Measurements from ENCODE around the gene CAPN13.

CAPN13 gene

GRCh38 chr2:30772021-30772705 is 35.1 kb downstream of the CAPN13 start:
- Histone ChIP-seq H3K4me3 (ENCODE audit: low read length) (no peak overlapping the region), H3K27ac (ENCODE audit: low read length) (no peak overlapping the region), H3K4me1 (ENCODE audit: low read length) (no peaks in the 10 kb centered on the region), H3K4me2 (ENCODE audit: low read depth, low read length) (no peak overlapping the region), H3K9me2 (replicated peaks; ENCODE audit: insufficient read depth, low read length) (no peaks in the 10 kb centered on the region), H3K36me3 (replicated peaks; ENCODE audit: insufficient read depth, low read length) (no peaks in the 10 kb centered on the region), H3F3A (ENCODE audit: insufficient read depth, low read length) (no peaks in the 10 kb centered on the region), H2AFZ (ENCODE audit: low read length) (no peak overlapping the region), H3K9me3 (replicated peaks; ENCODE audit: insufficient read depth, low read length) (no peaks in the 10 kb centered on the region), H3K27me3 (replicated peaks; ENCODE audit: insufficient read depth, low read length) (no peaks in the 10 kb centered on the region), H4K20me1 (ENCODE audit: insufficient read depth, low read length) (no peaks in the 10 kb centered on the region), H3K79me2 (ENCODE audit: low read length) (no peaks in the 10 kb centered on the region), H3K9ac (ENCODE audit: low read length) (no peak overlapping the region)
- DNase-seq: no peak
- TF ChIP-seq EZH2 (optimal IDR thresholded peaks at IDR 0.05; ENCODE audit: low read depth, low read length): no peak
- no peak for TF ChIP-seq EZH2phosphoT487 (IDR thresholded peaks at IDR 0.05; ENCODE audit: low read length)
- no peak for TF ChIP-seq CTCF (IDR thresholded peaks at IDR 0.05; ENCODE audit: low read length)

GRCh38 chr2:30770816-30771576 is 36.2 kb downstream of the CAPN13 start:
- H3K36me3 ChIP-seq (replicated peaks; ENCODE audit: insufficient read depth, low read length): no peaks in the 10 kb centered on the region
- TF ChIP-seq EZH2 (optimal IDR thresholded peaks at IDR 0.05; ENCODE audit: low read depth, low read length) (no peak), EZH2phosphoT487 (IDR thresholded peaks at IDR 0.05; ENCODE audit: low read length) (no peak), CTCF (IDR thresholded peaks at IDR 0.05; ENCODE audit: low read length) (no peak)
- no peaks in the 10 kb centered on the region for H3K9me2 ChIP-seq (replicated peaks; ENCODE audit: insufficient read depth, low read length)

GRCh38 chr2:30769891-30770462 is 37.3 kb downstream of the CAPN13 start:
- Histone ChIP-seq H3F3A (ENCODE audit: insufficient read depth, low read length) (no peaks in the 10 kb centered on the region), H3K4me3 (ENCODE audit: low read length) (no peak overlapping the region), H2AFZ (ENCODE audit: low read length) (no peak overlapping the region), H3K9me2 (replicated peaks; ENCODE audit: insufficient read depth, low read length) (no peaks in the 10 kb centered on the region), H3K79me2 (ENCODE audit: low read length) (no peaks in the 10 kb centered on the region), H4K20me1 (ENCODE audit: insufficient read depth, low read length) (no peaks in the 10 kb centered on the region), H3K9ac (ENCODE audit: low read length) (no peak overlapping the region), H3K9me3 (replicated peaks; ENCODE audit: insufficient read depth, low read length) (no peaks in the 10 kb centered on the region), H3K36me3 (replicated peaks; ENCODE audit: insufficient read depth, low read length) (no peaks in the 10 kb centered on the region), H3K4me1 (ENCODE audit: low read length) (no peaks in the 10 kb centered on the region), H3K4me2 (ENCODE audit: low read depth, low read length) (no peak overlapping the region), H3K27ac (ENCODE audit: low read length) (no peak overlapping the region), H3K27me3 (replicated peaks; ENCODE audit: insufficient read depth, low read length) (no peaks in the 10 kb centered on the region)
- DNase-seq: no peak
- no peak for TF ChIP-seq CTCF (IDR thresholded peaks at IDR 0.05; ENCODE audit: low read length)
- TF ChIP-seq EZH2 (optimal IDR thresholded peaks at IDR 0.05; ENCODE audit: low read depth, low read length): no peak
- TF ChIP-seq EZH2phosphoT487 (IDR thresholded peaks at IDR 0.05; ENCODE audit: low read length): no peak

More at GRCh38 chr2:30770816-30771576, 36.2 kb downstream of the CAPN13 start:
- no peak overlapping the region for H3K27ac ChIP-seq (ENCODE audit: low read length)
- no peak overlapping the region for H3K4me3 ChIP-seq (ENCODE audit: low read length)
- H2AFZ ChIP-seq (ENCODE audit: low read length): no peak overlapping the region
- H3F3A ChIP-seq (ENCODE audit: insufficient read depth, low read length): no peaks in the 10 kb centered on the region
- H3K9ac ChIP-seq (ENCODE audit: low read length): no peak overlapping the region
- DNase-seq: no peak
- H3K27me3 ChIP-seq (replicated peaks; ENCODE audit: insufficient read depth, low read length): no peaks in the 10 kb centered on the region
- no peaks in the 10 kb centered on the region for H3K9me3 ChIP-seq (replicated peaks; ENCODE audit: insufficient read depth, low read length)
- H3K4me2 ChIP-seq (ENCODE audit: low read depth, low read length): no peak overlapping the region
- H3K79me2 ChIP-seq (ENCODE audit: low read length): no peaks in the 10 kb centered on the region
- no peaks in the 10 kb centered on the region for H3K4me1 ChIP-seq (ENCODE audit: low read length)
- no peaks in the 10 kb centered on the region for H4K20me1 ChIP-seq (ENCODE audit: insufficient read depth, low read length)
